GM21381 (cell line): Measurements from ENCODE around the gene FAM184B.

ENCODE experiments used
- ATAC-seq: cut with Tn5 transposase; IDR thresholded peaks from one replicate; pipeline ENCODE4 v1.9.1; 2021; ENCODE audit warnings: mild to moderate bottlenecking, moderate library complexity; ENCODE audit not compliant: unreplicated experiment

FAM184B gene

GRCh38 chr4:17778431-17778830 lies 3.0 kb downstream of the FAM184B start:
- ATAC-seq, result no peak

- no peak for ATAC-seq
These were observed 8.2 kb downstream of the FAM184B start for GRCh38 chr4:17773135-17773698.

GRCh38 chr4:17771284-17771908 lies 10.0 kb downstream of the FAM184B start:
- ATAC-seq, result no peak

- ATAC-seq, result no peak
These were observed 10.6 kb downstream of the FAM184B start for GRCh38 chr4:17770845-17771244.

- ATAC-seq, result no peak
These were observed 11.8 kb downstream of the FAM184B start for GRCh38 chr4:17769406-17770174.

GRCh38 chr4:17766826-17767458 lies 14.5 kb downstream of the FAM184B start:
- ATAC-seq, result no peak

- ATAC-seq, result no peak
These were observed 15.7 kb downstream of the FAM184B start for GRCh38 chr4:17765514-17766286.

GRCh38 chr4:17763931-17764330 lies 17.5 kb downstream of the FAM184B start:
- ATAC-seq, result no peak

GRCh38 chr4:17763416-17763815 lies 18.0 kb downstream of the FAM184B start:
- ATAC-seq, result no peak

- ATAC-seq, result no peak
These were observed 18.7 kb downstream of the FAM184B start for GRCh38 chr4:17762726-17763125.

GRCh38 chr4:17761062-17761461 lies 20.4 kb downstream of the FAM184B start:
- no peak for ATAC-seq

- no peak for ATAC-seq
These were observed 20.8 kb downstream of the FAM184B start for GRCh38 chr4:17760626-17761025.

GRCh38 chr4:17758485-17758884 lies 22.9 kb downstream of the FAM184B start:
- no peak for ATAC-seq

GRCh38 chr4:17757621-17758020 lies 23.8 kb downstream of the FAM184B start:
- no peak for ATAC-seq

GRCh38 chr4:17753646-17754045 lies 27.8 kb downstream of the FAM184B start:
- ATAC-seq, result no peak

GRCh38 chr4:17740702-17741101 lies 40.7 kb downstream of the FAM184B start:
- ATAC-seq, result no peak

GRCh38 chr4:17736484-17736883 lies 44.9 kb downstream of the FAM184B start:
- no peak for ATAC-seq

- no peak for ATAC-seq
These were observed 54.5 kb downstream of the FAM184B start for GRCh38 chr4:17726911-17727310.

- no peak for ATAC-seq
These were observed 57.8 kb downstream of the FAM184B start for GRCh38 chr4:17723648-17724047.

- ATAC-seq, result no peak
These were observed 59.1 kb downstream of the FAM184B start for GRCh38 chr4:17722356-17722700.
